KMS-11 (cell line): ENCODE results near the gene LONRF2.

Experiments used
- H2AFZ ChIP-seq: fragments of 200-600 bp; sonication (generic); 2 replicates; pipeline ENCODE4 v1.6.1; 2016; ENCODE audit warnings: antibody characterized with exemption, mixed run types, low read depth
- H3K27ac ChIP-seq: fragments of 200-600 bp; sonication (generic); 2 replicates; pipeline ENCODE4 v1.6.1; 2016; ENCODE audit warnings: mild to moderate bottlenecking, mixed run types
- H3K27me3 ChIP-seq: fragments of 200-600 bp; sonication (generic); 2 replicates; pipeline ENCODE4 v1.6.1; 2017; ENCODE audit warnings: mild to moderate bottlenecking, low read depth, mixed run types, moderate library complexity; ENCODE audit not compliant: insufficient read depth
- H3K36me3 ChIP-seq: fragments of 200-600 bp; sonication (generic); 2 replicates; pipeline ENCODE4 v1.6.1; 2017; ENCODE audit warnings: mild to moderate bottlenecking, mixed run types; ENCODE audit not compliant: insufficient read depth
- H3K4me1 ChIP-seq: fragments of 200-600 bp; sonication (generic); 2 replicates; pipeline ENCODE4 v1.6.1; 2016; ENCODE audit warnings: mild to moderate bottlenecking, low read depth, mixed run types; ENCODE audit not compliant: poor library complexity, severe bottlenecking
- H3K4me2 ChIP-seq: fragments of 200-600 bp; sonication (generic); 2 replicates; pipeline ENCODE4 v1.7.0; 2016; ENCODE audit warnings: mild to moderate bottlenecking, mixed run types
- H3K4me3 ChIP-seq: fragments of 200-600 bp; sonication (generic); IDR thresholded peaks from 2 replicates; pipeline ENCODE4 v1.6.1; 2017; ENCODE audit warnings: low read depth, low read length, mixed read lengths; ENCODE audit not compliant: insufficient read depth
- H3K79me2 ChIP-seq: fragments of 200-600 bp; sonication (generic); 2 replicates; pipeline ENCODE4 v1.6.1; 2016; ENCODE audit warnings: low read depth, mixed run types; ENCODE audit not compliant: insufficient read depth
- H3K9ac ChIP-seq: fragments of 200-600 bp; sonication (generic); 2 replicates; pipeline ENCODE4 v1.6.1; 2016; ENCODE audit warnings: mild to moderate bottlenecking, mixed run types
- H4K20me1 ChIP-seq: fragments of 200-600 bp; sonication (generic); 2 replicates; pipeline ENCODE4 v1.6.1; 2016; ENCODE audit warnings: mild to moderate bottlenecking, mixed run types; ENCODE audit not compliant: insufficient read depth
- TF ChIP-seq, protein P1 (sequence below): fragments of 200-600 bp; sonication (generic); conservative IDR thresholded peaks from 2 replicates; pipeline ENCODE4 v1.6.1; 2017; ENCODE audit warnings: low read depth, mild to moderate bottlenecking, antibody characterized with exemption, low read length, moderate library complexity, mixed read lengths

Gene LONRF2

GRCh38 chr2:100242891-100243619, 79.2 kb downstream of the LONRF2 start:
- no peak overlapping the region for H3K4me2 ChIP-seq
- H3K36me3 ChIP-seq = no peaks in the 10 kb centered on the region
- H3K4me1 ChIP-seq = no peaks in the 10 kb centered on the region
- H3K27ac ChIP-seq = no peak overlapping the region
- no peak overlapping the region for H3K4me3 ChIP-seq
- H4K20me1 ChIP-seq = no peaks in the 10 kb centered on the region
- H3K9ac ChIP-seq = no peak overlapping the region
- no peaks in the 10 kb centered on the region for H3K27me3 ChIP-seq
- TF ChIP-seq, protein P1, sequence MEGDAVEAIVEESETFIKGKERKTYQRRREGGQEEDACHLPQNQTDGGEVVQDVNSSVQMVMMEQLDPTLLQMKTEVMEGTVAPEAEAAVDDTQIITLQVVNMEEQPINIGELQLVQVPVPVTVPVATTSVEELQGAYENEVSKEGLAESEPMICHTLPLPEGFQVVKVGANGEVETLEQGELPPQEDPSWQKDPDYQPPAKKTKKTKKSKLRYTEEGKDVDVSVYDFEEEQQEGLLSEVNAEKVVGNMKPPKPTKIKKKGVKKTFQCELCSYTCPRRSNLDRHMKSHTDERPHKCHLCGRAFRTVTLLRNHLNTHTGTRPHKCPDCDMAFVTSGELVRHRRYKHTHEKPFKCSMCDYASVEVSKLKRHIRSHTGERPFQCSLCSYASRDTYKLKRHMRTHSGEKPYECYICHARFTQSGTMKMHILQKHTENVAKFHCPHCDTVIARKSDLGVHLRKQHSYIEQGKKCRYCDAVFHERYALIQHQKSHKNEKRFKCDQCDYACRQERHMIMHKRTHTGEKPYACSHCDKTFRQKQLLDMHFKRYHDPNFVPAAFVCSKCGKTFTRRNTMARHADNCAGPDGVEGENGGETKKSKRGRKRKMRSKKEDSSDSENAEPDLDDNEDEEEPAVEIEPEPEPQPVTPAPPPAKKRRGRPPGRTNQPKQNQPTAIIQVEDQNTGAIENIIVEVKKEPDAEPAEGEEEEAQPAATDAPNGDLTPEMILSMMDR = peak; percentile 56
- no peaks in the 10 kb centered on the region for H3K79me2 ChIP-seq
- no peak overlapping the region for H2AFZ ChIP-seq

GRCh38 chr2:100242476-100242875, 79.8 kb downstream of the LONRF2 start:
- Histone ChIP-seq H3K4me1 (no peaks in the 10 kb centered on the region), H3K4me3 (no peak overlapping the region), H3K4me2 (no peak overlapping the region), H3K36me3 (no peaks in the 10 kb centered on the region), H3K79me2 (no peaks in the 10 kb centered on the region), H3K9ac (no peak overlapping the region), H2AFZ (no peak overlapping the region), H3K27ac (no peak overlapping the region), H3K27me3 (no peaks in the 10 kb centered on the region), H4K20me1 (no peaks in the 10 kb centered on the region)
- TF ChIP-seq, protein P1 = no peak

DNA sequence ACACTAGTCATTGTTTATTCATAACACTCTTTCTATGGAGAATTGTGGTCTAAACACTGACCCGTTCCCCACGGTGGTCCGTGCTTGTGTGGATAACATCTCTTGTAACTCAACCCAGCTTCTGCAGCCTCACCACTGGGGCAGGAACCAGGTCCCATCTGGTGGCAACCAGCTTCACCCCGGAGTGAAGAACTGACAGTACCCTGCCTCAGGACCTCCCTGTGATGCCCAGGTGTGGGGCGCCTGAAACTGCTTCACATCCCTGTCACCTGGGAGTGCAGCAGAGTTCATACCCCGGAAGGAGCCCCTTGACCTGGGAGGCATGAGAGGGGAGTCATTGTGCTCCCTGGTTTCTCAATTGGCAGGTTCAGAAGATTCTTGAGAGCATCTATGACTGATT, 81.1 kb downstream of the LONRF2 start:
- H2AFZ ChIP-seq = no peak overlapping the region
- H3K4me1 ChIP-seq = no peaks in the 10 kb centered on the region
- no peaks in the 10 kb centered on the region for H4K20me1 ChIP-seq
- H3K4me2 ChIP-seq = no peak overlapping the region
- H3K27ac ChIP-seq = no peak overlapping the region
- no peak overlapping the region for H3K9ac ChIP-seq
- TF ChIP-seq, protein P1 = no peak
- H3K79me2 ChIP-seq = no peaks in the 10 kb centered on the region
- H3K27me3 ChIP-seq = no peaks in the 10 kb centered on the region
- no peak overlapping the region for H3K4me3 ChIP-seq
- H3K36me3 ChIP-seq = no peaks in the 10 kb centered on the region

GRCh38 chr2:100240386-100240785, 81.9 kb downstream of the LONRF2 start:
- Histone ChIP-seq H3K4me3 (no peak overlapping the region), H2AFZ (no peak overlapping the region), H4K20me1 (no peaks in the 10 kb centered on the region), H3K4me1 (no peaks in the 10 kb centered on the region), H3K9ac (no peak overlapping the region), H3K79me2 (no peaks in the 10 kb centered on the region), H3K36me3 (no peaks in the 10 kb centered on the region), H3K27me3 (no peaks in the 10 kb centered on the region), H3K27ac (no peak overlapping the region), H3K4me2 (no peak overlapping the region)
- TF ChIP-seq, protein P1 = no peak
